ACC112 (cell line): ENCODE results near the gene OSBPL7.

Experiments used
- H2AFZ ChIP-seq: fragments of 200-600 bp; sonication (generic); one replicate; pipeline ENCODE4 v1.6.0; 2017; ENCODE audit warnings: antibody characterized with exemption, low read length; ENCODE audit not compliant: unreplicated experiment
- H3K27ac ChIP-seq: fragments of 200-600 bp; sonication (generic); 2 replicates; pipeline ENCODE4 v1.5.1; 2014; ENCODE audit warnings: low read depth, mild to moderate bottlenecking, antibody characterized with exemption, low read length, moderate library complexity
- H3K27me3 ChIP-seq: fragments of 200-600 bp; sonication (generic); 2 replicates; pipeline ENCODE4 v1.6.1; 2014; ENCODE audit warnings: mild to moderate bottlenecking, antibody characterized with exemption, low read length, moderate library complexity, mixed read lengths; ENCODE audit not compliant: insufficient read depth
- H3K36me3 ChIP-seq: fragments of 200-600 bp; sonication (generic); 2 replicates; pipeline ENCODE4 v1.6.1; 2016; ENCODE audit warnings: mild to moderate bottlenecking, antibody characterized with exemption, low read length, moderate library complexity, mixed read lengths; ENCODE audit not compliant: insufficient read depth
- H3K4me1 ChIP-seq: fragments of 200-600 bp; sonication (generic); one replicate; pipeline ENCODE4 v1.6.1; 2016; ENCODE audit warnings: low read length, mixed read lengths; ENCODE audit not compliant: insufficient read depth, unreplicated experiment, control insufficient read depth
- H3K4me3 ChIP-seq: fragments of 200-600 bp; sonication (generic); 2 replicates; pipeline ENCODE4 v1.5.1; 2014; ENCODE audit warnings: mild to moderate bottlenecking, low read depth, low read length
- H3K79me2 ChIP-seq: fragments of 200-600 bp; sonication (generic); one replicate; pipeline ENCODE4 v1.6.0; 2016; ENCODE audit warnings: low read length; ENCODE audit not compliant: control insufficient read depth, unreplicated experiment, insufficient read depth

The OSBPL7 gene

GRCh38 chr17:47804461-47804860, 17.1 kb downstream of the OSBPL7 start:
- H3K27ac ChIP-seq, result no peak overlapping the region

GRCh38 chr17:47803751-47804150, 17.8 kb downstream of the OSBPL7 start:
- Histone ChIP-seq H3K79me2 (no peaks in the 10 kb centered on the region), H3K36me3 (0 out of 2 replicates have a peak, but pooled peaks cover 4% of the 10 kb centered on the region), H3K4me3 (no peak overlapping the region), H2AFZ (no peak overlapping the region), H3K27ac (no peak overlapping the region), H3K4me1 (no peaks in the 10 kb centered on the region), H3K27me3 (peaks cover 29% of the 10 kb centered on the region; the same call in 1 of the 2 replicates)

More at GRCh38 chr17:47804461-47804860, 17.1 kb downstream of the OSBPL7 start:
- 0 out of 2 replicates have a peak, but pooled peaks cover 5% of the 10 kb centered on the region for H3K36me3 ChIP-seq
- H2AFZ ChIP-seq, result no peak overlapping the region
- peaks cover 29% of the 10 kb centered on the region; the same call in 1 of the 2 replicates for H3K27me3 ChIP-seq
- no peak overlapping the region for H3K4me3 ChIP-seq
- peaks cover 4% of the 10 kb centered on the region for H3K4me1 ChIP-seq
- H3K79me2 ChIP-seq, result no peaks in the 10 kb centered on the region

GRCh38 chr17:47803201-47803600, 18.4 kb downstream of the OSBPL7 start:
- H3K4me3 ChIP-seq, result no peak overlapping the region
- H3K27ac ChIP-seq, result no peak overlapping the region
- H3K4me1 ChIP-seq, result no peaks in the 10 kb centered on the region
- H3K36me3 ChIP-seq, result no peaks in the 10 kb centered on the region
- no peaks in the 10 kb centered on the region for H3K79me2 ChIP-seq
- H2AFZ ChIP-seq, result no peak overlapping the region
- peaks cover 34% of the 10 kb centered on the region for H3K27me3 ChIP-seq

- no peak overlapping the region for H3K4me3 ChIP-seq
- H3K79me2 ChIP-seq, result no peaks in the 10 kb centered on the region
- H3K36me3 ChIP-seq, result no peaks in the 10 kb centered on the region
- no peak overlapping the region for H3K27ac ChIP-seq
- peaks cover 41% of the 10 kb centered on the region for H3K27me3 ChIP-seq
- H2AFZ ChIP-seq, result no peak overlapping the region
- H3K4me1 ChIP-seq, result no peaks in the 10 kb centered on the region
Measured at GRCh38 chr17:47802341-47803022, 19.1 kb downstream of the OSBPL7 start.

GRCh38 chr17:47801906-47802305, 19.7 kb downstream of the OSBPL7 start:
- Histone ChIP-seq H3K4me3 (no peak overlapping the region), H3K27ac (no peak overlapping the region), H3K36me3 (no peaks in the 10 kb centered on the region), H3K4me1 (no peaks in the 10 kb centered on the region), H2AFZ (no peak overlapping the region), H3K79me2 (no peaks in the 10 kb centered on the region), H3K27me3 (peaks cover 44% of the 10 kb centered on the region)

GRCh38 chr17:47801176-47801765, 20.3 kb downstream of the OSBPL7 start:
- Histone ChIP-seq H3K4me3 (no peak overlapping the region), H3K4me1 (no peaks in the 10 kb centered on the region), H3K27me3 (peaks cover 44% of the 10 kb centered on the region), H3K27ac (no peak overlapping the region), H2AFZ (no peak overlapping the region), H3K36me3 (no peaks in the 10 kb centered on the region), H3K79me2 (no peaks in the 10 kb centered on the region)

- H3K36me3 ChIP-seq, result no peaks in the 10 kb centered on the region
- H3K4me1 ChIP-seq, result no peaks in the 10 kb centered on the region
- no peak overlapping the region for H2AFZ ChIP-seq
- no peak overlapping the region for H3K4me3 ChIP-seq
- peaks cover 44% of the 10 kb centered on the region for H3K27me3 ChIP-seq
- H3K79me2 ChIP-seq, result no peaks in the 10 kb centered on the region
- no peak overlapping the region for H3K27ac ChIP-seq
Measured at GRCh38 chr17:47800686-47801085, 20.9 kb downstream of the OSBPL7 start.

- Histone ChIP-seq H3K4me3 (no peak overlapping the region), H2AFZ (no peak overlapping the region), H3K27me3 (peaks cover 56% of the 10 kb centered on the region), H3K4me1 (no peaks in the 10 kb centered on the region), H3K27ac (no peak overlapping the region), H3K36me3 (no peaks in the 10 kb centered on the region), H3K79me2 (no peaks in the 10 kb centered on the region)
Measured at GRCh38 chr17:47797797-47798196, 23.8 kb downstream of the OSBPL7 start.

- Histone ChIP-seq H3K79me2 (no peaks in the 10 kb centered on the region), H3K4me3 (no peak overlapping the region), H3K27ac (no peak overlapping the region), H3K4me1 (no peaks in the 10 kb centered on the region), H2AFZ (no peak overlapping the region), H3K27me3 (peaks cover 78% of the 10 kb centered on the region), H3K36me3 (no peaks in the 10 kb centered on the region)
Measured at GRCh38 chr17:47792979-47793378, 28.6 kb downstream of the OSBPL7 start.

- H3K27ac ChIP-seq, result no peak overlapping the region
- H3K4me1 ChIP-seq, result no peaks in the 10 kb centered on the region
- no peak overlapping the region for H3K4me3 ChIP-seq
- H3K79me2 ChIP-seq, result no peaks in the 10 kb centered on the region
- H3K27me3 ChIP-seq, result peaks cover 78% of the 10 kb centered on the region
- H3K36me3 ChIP-seq, result no peaks in the 10 kb centered on the region
- H2AFZ ChIP-seq, result no peak overlapping the region
Measured at GRCh38 chr17:47792457-47792856, 29.1 kb downstream of the OSBPL7 start.

- H3K4me3 ChIP-seq, result no peak overlapping the region
- H3K4me1 ChIP-seq, result no peaks in the 10 kb centered on the region
- no peaks in the 10 kb centered on the region for H3K36me3 ChIP-seq
- peaks cover 89% of the 10 kb centered on the region for H3K27me3 ChIP-seq
- H3K27ac ChIP-seq, result no peak overlapping the region
- H3K79me2 ChIP-seq, result no peaks in the 10 kb centered on the region
- H2AFZ ChIP-seq, result no peak overlapping the region
Measured at GRCh38 chr17:47791025-47791424, 30.6 kb downstream of the OSBPL7 start.
